ENCODE measurements around the gene RNF43.

RNF43 gene

GRCh38 chr17:58417300-58418092, at the start of gene RNF43:
Gene RNF43, minus strand, starts transcription at chr17:58417534. Its CDS starts 1,957 bp downstream, at chr17:58415577.
- DNase-seq: peak; percentile 99

- no peak for DNase-seq
Observed at GRCh38 chr17:58455491-58455890, 38.2 kb upstream of the RNF43 start.

GRCh38 chr17:58452738-58453137, 35.4 kb upstream of the RNF43 start:
- no peak for DNase-seq

GRCh38 chr17:58447039-58447975, 30.0 kb upstream of the RNF43 start:
- peak; percentile 52 for DNase-seq

GRCh38 chr17:58446086-58446485, 28.8 kb upstream of the RNF43 start:
- no peak for DNase-seq

- DNase-seq: no peak
Observed at GRCh38 chr17:58436805-58437239, 19.5 kb upstream of the RNF43 start.

GRCh38 chr17:58436245-58436644, 18.9 kb upstream of the RNF43 start:
- DNase-seq: no peak

- no peak for DNase-seq
Observed at GRCh38 chr17:58432806-58433573, 15.7 kb upstream of the RNF43 start.

- no peak for DNase-seq
Observed at GRCh38 chr17:58427807-58428206, 10.5 kb upstream of the RNF43 start.

- DNase-seq: no peak
Observed at GRCh38 chr17:58421711-58422110, 4.4 kb upstream of the RNF43 start.

- no peak for DNase-seq
Observed at GRCh38 chr17:58420827-58421226, 3.5 kb upstream of the RNF43 start.

GRCh38 chr17:58416937-58417299, 416 bp downstream of the RNF43 start:
- peak; percentile 70 for DNase-seq

GRCh38 chr17:58416396-58416795, 938 bp downstream of the RNF43 start:
- DNase-seq: no peak

- peak; percentile 72 for DNase-seq
Observed at GRCh38 chr17:58415371-58416055, 1.8 kb downstream of the RNF43 start.

- peak; percentile 87 for DNase-seq
Observed at GRCh38 chr17:58414596-58414997, 2.7 kb downstream of the RNF43 start.

GRCh38 chr17:58413684-58414083, 3.6 kb downstream of the RNF43 start:
- DNase-seq: peak; percentile 44

- peak; percentile 40 for DNase-seq
Observed at GRCh38 chr17:58412961-58413586, 4.3 kb downstream of the RNF43 start.

- no peak for DNase-seq
Observed at GRCh38 chr17:58412064-58412703, 5.2 kb downstream of the RNF43 start.

GRCh38 chr17:58411408-58411894, 5.9 kb downstream of the RNF43 start:
- DNase-seq: no peak

GRCh38 chr17:58410714-58411407, 6.5 kb downstream of the RNF43 start:
- no peak for DNase-seq

- DNase-seq: no peak
Observed at GRCh38 chr17:58409432-58409831, 7.9 kb downstream of the RNF43 start.
